HCT116 (cell line): Measurements from ENCODE around the gene TAF6. TPM values are rescaled to one million over a fixed set of nuclear protein-coding genes. Genes with fewer than 3 reads are reported as not detected.

Source experiments
- ATAC-seq: fragments of 200-7000 bp; cut with Tn5 transposase; 2 replicates; pipeline ENCODE4 v1.9.1; 2020; ENCODE audit warnings: mild to moderate bottlenecking, moderate library complexity
- BruUV-seq: library from RNA; stranded (reverse); fragments of 400-500 nt; replicated peaks from 2 replicates; lab custom pipeline; 2021; lab: Mats Ljungman, UMichigan
- CTCF ChIA-PET: fragments of 300-600 bp; sonication (Branson Sonifier 250); formaldehyde crosslinking; loops from one replicate; lab custom pipeline; 2021; ENCODE audit warnings: antibody characterized with exemption; lab: Charles Lee
- POLR2A ChIA-PET: fragments of 300-600, 350-600 bp; sonication (Branson Sonifier 250); formaldehyde crosslinking; loops from one replicate; lab custom pipeline; 2021; ENCODE audit warnings: antibody characterized with exemption; lab: Charles Lee
- RAD21 ChIA-PET, 2 experiments: fragments of 300-600 bp; sonication (Branson Sonifier 250); formaldehyde crosslinking; loops; one replicate each; lab custom pipeline; 2023; ENCODE audit warnings: low total read pairs in 2 of 2; ENCODE audit not compliant: uncharacterized antibody in 2 of 2, unreplicated experiment in 2 of 2, low non-redundant PET in 1 of 2; lab: Charles Lee
- DNase-seq: peaks from one replicate; pipeline ENCODE4 v3.0.0-alpha.2; 2010; ENCODE audit warnings: low read depth, low spot score
- H2AFZ ChIP-seq: fragments of 200-600 bp; shearing (Covaris generic), sonication (generic); 2 replicates; pipeline ENCODE4 v1.6.1; 2017; ENCODE audit warnings: low read depth, mixed run types, mixed read lengths, antibody characterized with exemption, low read length; ENCODE audit not compliant: poor library complexity, severe bottlenecking
- H3K27ac ChIP-seq: 2 replicates; pipeline ENCODE4 v1.5.1; 2012; ENCODE audit warnings: low read depth, low read length
- H3K27me3 ChIP-seq: fragments of 200-600 bp; sonication (generic); 2 replicates; pipeline ENCODE4 v1.6.1; 2016; ENCODE audit warnings: mixed run types, low read length, mixed read lengths; ENCODE audit not compliant: insufficient read depth
- H3K36me3 ChIP-seq, 2 experiments: fragments of 200-500 bp in 1 of 2; fragments of 200-600 bp in 1 of 2; sonication (Bioruptor generic) in 1 of 2; sonication (generic) in 1 of 2; 2 replicates each; pipeline versions ENCODE4 v1.5.1 to v1.6.1; 2014 to 2016; ENCODE audit warnings: low read length in 2 of 2, inconsistent platforms in 1 of 2, mixed read lengths in 1 of 2, mixed run types in 1 of 2; ENCODE audit not compliant: insufficient read depth in 2 of 2, control insufficient read depth in 1 of 2
- H3K4me1 ChIP-seq, 2 experiments: fragments of 200-600 bp in 1 of 2; sonication (generic) in 1 of 2; 2 replicates each; pipeline versions ENCODE4 v1.5.1 to v1.6.1; 2012 to 2017; ENCODE audit warnings: low read length in 2 of 2, inconsistent platforms in 1 of 2, mild to moderate bottlenecking in 1 of 2, mixed read lengths in 1 of 2, mixed run types in 1 of 2, moderate library complexity in 1 of 2; ENCODE audit not compliant: insufficient read depth in 2 of 2, control insufficient read depth in 1 of 2
- H3K4me2 ChIP-seq: fragments of 200-600 bp; sonication (generic); 2 replicates; pipeline ENCODE4 v1.6.1; 2017; ENCODE audit warnings: mixed run types, low read length, mixed read lengths
- H3K4me3 ChIP-seq, 2 experiments: fragments of 200-600 bp in 1 of 2; sonication (generic) in 1 of 2; replicated peaks in 1 of 2; 2 replicates each; pipeline ENCODE4 v1.5.1; 2011 to 2016; ENCODE audit warnings: low read length in 2 of 2, control low read depth in 1 of 2, low read depth in 1 of 2, mild to moderate bottlenecking in 1 of 2, mixed read lengths in 1 of 2, mixed run types in 1 of 2
- H3K79me2 ChIP-seq: fragments of 200-600 bp; sonication (generic); 2 replicates; pipeline ENCODE4 v1.6.1; 2017; ENCODE audit warnings: mild to moderate bottlenecking, mixed run types, low read length, moderate library complexity, mixed read lengths; ENCODE audit not compliant: insufficient read depth
- H3K9ac ChIP-seq: fragments of 200-600 bp; sonication (generic); 2 replicates; pipeline ENCODE4 v1.6.1; 2016; ENCODE audit warnings: low read length, mixed read lengths
- H3K9me2 ChIP-seq: fragments of 200-600 bp; sonication (generic), shearing (Covaris generic); 2 replicates; pipeline ENCODE4 v1.6.1; 2017; ENCODE audit warnings: mixed run types, mild to moderate bottlenecking, moderate library complexity; ENCODE audit not compliant: insufficient read depth
- H3K9me3 ChIP-seq, 2 experiments: fragments of 200-500 bp in 1 of 2; fragments of 200-600 bp in 1 of 2; sonication (Bioruptor generic) in 1 of 2; sonication (generic) in 1 of 2; 2 replicates each; pipeline ENCODE4 v1.6.1; 2014 to 2017; ENCODE audit warnings: low read length in 2 of 2, mixed read lengths in 2 of 2, inconsistent platforms in 1 of 2, low read depth in 1 of 2, mild to moderate bottlenecking in 1 of 2, mixed run types in 1 of 2, moderate library complexity in 1 of 2; ENCODE audit not compliant: control insufficient read depth in 1 of 2, insufficient read depth in 1 of 2
- H4K20me1 ChIP-seq: fragments of 200-600 bp; sonication (generic), shearing (Covaris generic); 2 replicates; pipeline ENCODE4 v1.6.1; 2017; ENCODE audit warnings: mixed run types, mild to moderate bottlenecking, moderate library complexity; ENCODE audit not compliant: insufficient read depth
- ATF3 ChIP-seq: IDR thresholded peaks from 2 replicates; pipeline ENCODE4 v1.6.1; 2012
- CBX3 ChIP-seq: IDR thresholded peaks from 2 replicates; pipeline ENCODE4 v1.6.1; 2012; ENCODE audit warnings: low read depth
- CEBPB ChIP-seq: IDR thresholded peaks from 2 replicates; pipeline ENCODE4 v1.6.1; 2012; ENCODE audit warnings: low read depth
- CTCF ChIP-seq, 3 experiments: fragments of 200-600 bp in 1 of 3; sonication (generic) in 1 of 3; IDR thresholded peaks in 2 of 3; conservative IDR thresholded peaks in 1 of 3; 2 replicates each; pipeline ENCODE4 v1.5.1; 2012 to 2017; ENCODE audit warnings: low read depth in 2 of 3, low read length in 2 of 3, antibody characterized with exemption in 1 of 3, borderline replicate concordance in 1 of 3, control low read depth in 1 of 3, mild to moderate bottlenecking in 1 of 3, mixed read lengths in 1 of 3, mixed run types in 1 of 3, moderate library complexity in 1 of 3; ENCODE audit not compliant: insufficient read depth in 1 of 3
- EGR1 ChIP-seq: IDR thresholded peaks from 2 replicates; pipeline ENCODE4 v1.6.1; 2012; ENCODE audit warnings: low read depth
- ELF1 ChIP-seq: IDR thresholded peaks from 2 replicates; pipeline ENCODE4 v1.6.1; 2012; ENCODE audit warnings: low read depth, borderline replicate concordance
- EZH2 ChIP-seq: fragments of 200-600 bp; sonication (generic); IDR thresholded peaks from 2 replicates; pipeline ENCODE4 v1.6.1; 2017; ENCODE audit warnings: antibody characterized with exemption, mixed run types
- EZH2phosphoT487 ChIP-seq: fragments of 200-600 bp; IDR thresholded peaks from 2 replicates; pipeline ENCODE4 v1.6.1; 2018; ENCODE audit warnings: antibody characterized with exemption, borderline replicate concordance
- JUND ChIP-seq: IDR thresholded peaks from 2 replicates; pipeline ENCODE4 v1.6.1; 2012
- POLR2AphosphoS5 ChIP-seq: IDR thresholded peaks from 2 replicates; pipeline ENCODE4 v1.6.1; 2011; ENCODE audit warnings: mild to moderate bottlenecking, low read depth, low read length, moderate library complexity
- SP1 ChIP-seq: IDR thresholded peaks from 2 replicates; pipeline ENCODE4 v1.6.1; 2012; ENCODE audit warnings: low read depth
- SRF ChIP-seq: IDR thresholded peaks from 2 replicates; pipeline ENCODE4 v1.6.1; 2012; ENCODE audit warnings: low read depth
- TCF7L2 ChIP-seq: IDR thresholded peaks from 2 replicates; pipeline ENCODE4 v1.7.0; 2011; ENCODE audit warnings: borderline replicate concordance, inconsistent platforms; ENCODE audit not compliant: insufficient read depth, insufficient read length; ENCODE audit errors: extremely low read depth
- YY1 ChIP-seq: IDR thresholded peaks from 2 replicates; pipeline ENCODE4 v1.6.1; 2011; ENCODE audit warnings: low read length, low read depth, moderate library complexity, mild to moderate bottlenecking; ENCODE audit not compliant: insufficient replicate concordance; ENCODE audit errors: extremely low read depth
- ZFX ChIP-seq: fragments of 450-650 bp; IDR thresholded peaks from 2 replicates; pipeline ENCODE4 v1.6.1; 2017
- ZNF274 ChIP-seq: fragments of 200-500 bp; sonication (Bioruptor generic); IDR thresholded peaks from 2 replicates; pipeline ENCODE4 v1.6.1; 2014; ENCODE audit warnings: mild to moderate bottlenecking, low read depth, low read length, inconsistent platforms
- intact Hi-C: fragments of 100-400 bp; cut with micrococcal nuclease; formaldehyde crosslinking; loops from 2 replicates; pipeline ENCODE4 v1.10.0; 2022
- total RNA-seq: library from RNA; stranded (reverse); gene quantifications from one replicate; pipeline ENCODE4 v1.2.1, GENCODE V29; 2021; ENCODE audit not compliant: unreplicated experiment
- TF ChIP-seq, protein P1 (sequence below): IDR thresholded peaks from 2 replicates; pipeline ENCODE4 v1.6.1; 2011; ENCODE audit warnings: mild to moderate bottlenecking, low read length, moderate library complexity; ENCODE audit not compliant: insufficient replicate concordance; ENCODE audit errors: extremely low read depth

Gene TAF6
- total RNA-seq, 1 experiment from 2014 or later = 67.4 TPM

DNA sequence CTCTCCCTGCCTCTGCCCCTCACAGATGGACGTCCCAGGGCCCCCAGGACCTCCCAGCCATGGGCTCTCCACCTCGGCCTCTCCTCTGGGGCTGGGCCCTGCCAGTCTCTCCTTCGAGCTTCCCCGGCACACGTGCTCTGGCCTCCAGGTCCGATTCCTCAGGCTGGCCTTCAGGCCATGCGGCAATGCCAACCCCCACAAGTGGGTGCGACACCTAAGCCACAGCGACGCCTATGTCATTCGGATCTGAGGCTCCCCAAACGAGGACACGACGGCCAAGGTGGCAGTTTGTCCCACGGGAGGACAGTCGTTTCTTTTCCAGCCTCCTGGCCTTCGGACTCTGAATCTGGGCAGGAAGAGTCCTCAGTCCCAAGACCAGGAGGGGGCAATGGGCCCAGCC, 12.5 kb downstream of the TAF6 start:
- POLR2A ChIA-PET = no interaction called here
- H3K4me2 ChIP-seq = no peak overlapping the region
- BruUV-seq = no TSS peak
- no peak for DNase-seq
- H3K27ac ChIP-seq = no peak overlapping the region
- H2AFZ ChIP-seq = no peak overlapping the region
- no peak overlapping the region for H3K9ac ChIP-seq
- H3K27me3 ChIP-seq = no peaks in the 10 kb centered on the region
- ATAC-seq = no peak
- H3K9me3 ChIP-seq = no peaks in the 10 kb centered on the region
- H3K79me2 ChIP-seq = peaks cover 6% of the 10 kb centered on the region; the same call in 1 of the 2 replicates
- no peak overlapping the region for H3K4me3 ChIP-seq
- no peaks in the 10 kb centered on the region for H4K20me1 ChIP-seq
- CTCF ChIA-PET = no interaction called here
- TF ChIP-seq YY1 = no peak
- TF ChIP-seq, all 23 proteins: peak for 0
- intact Hi-C loops = no loop called here
- Histone ChIP-seq H3K9me2 (no peaks in the 10 kb centered on the region), H3K36me3 (peaks cover 2 to 22% of the 10 kb centered on the region in 2 experiments; a peak in 3 of 4 replicates), H3K4me1 (peaks cover 6 to 12% of the 10 kb centered on the region in 2 experiments; a peak in 3 of 4 replicates)
- RAD21 ChIA-PET = no interaction called here

GRCh38 chr7:100105534-100105933, 13.6 kb downstream of the TAF6 start:
- Histone ChIP-seq H3K9me3 (no peaks in the 10 kb centered on the region), H3K4me3 (no peak overlapping the region), H3K79me2 (peaks cover 13% of the 10 kb centered on the region; the same call in 1 of the 2 replicates), H3K27ac (no peak overlapping the region), H3K36me3 (peaks cover 0 to 22% of the 10 kb centered on the region in 2 experiments; a peak in 3 of 4 replicates), H3K9me2 (no peaks in the 10 kb centered on the region), H3K4me1 (peaks cover 6 to 16% of the 10 kb centered on the region in 2 experiments; a peak in 3 of 4 replicates), H3K4me2 (no peak overlapping the region), H3K27me3 (no peaks in the 10 kb centered on the region), H3K9ac (no peak overlapping the region), H2AFZ (no peak overlapping the region), H4K20me1 (no peaks in the 10 kb centered on the region)
- RAD21 ChIA-PET = no interaction called here
- CTCF ChIA-PET = no interaction called here
- POLR2A ChIA-PET = interaction anchor here (0.6 kb wide), 1 partner anchor 9 kb away, joined by 3 read pairs; no protein-coding TSS in a partner anchor
- no TSS peak for BruUV-seq
- ATAC-seq (no peak), DNase-seq (no peak)
- intact Hi-C loops = no loop called here
- TF ChIP-seq SP1 (no peak), ELF1 (no peak), SRF (no peak), ZNF274 (no peak), JUND (no peak), CTCF (IDR thresholded peaks at IDR 0.05 in 2 of 3, conservative IDR thresholded peaks at IDR 0.05 in 1 of 3; ENCODE audit: borderline replicate concordance in 1 of 3, insufficient read depth in 1 of 3, low read depth in 2 of 3, low read length in 2 of 3) (no peak), EZH2phosphoT487 (no peak), CEBPB (no peak), TCF7L2 (no peak), POLR2AphosphoS5 (no peak), ZFX (no peak), EGR1 (no peak), EZH2 (no peak), CBX3 (no peak), YY1 (no peak), ATF3 (no peak)
- TF ChIP-seq, protein P1, sequence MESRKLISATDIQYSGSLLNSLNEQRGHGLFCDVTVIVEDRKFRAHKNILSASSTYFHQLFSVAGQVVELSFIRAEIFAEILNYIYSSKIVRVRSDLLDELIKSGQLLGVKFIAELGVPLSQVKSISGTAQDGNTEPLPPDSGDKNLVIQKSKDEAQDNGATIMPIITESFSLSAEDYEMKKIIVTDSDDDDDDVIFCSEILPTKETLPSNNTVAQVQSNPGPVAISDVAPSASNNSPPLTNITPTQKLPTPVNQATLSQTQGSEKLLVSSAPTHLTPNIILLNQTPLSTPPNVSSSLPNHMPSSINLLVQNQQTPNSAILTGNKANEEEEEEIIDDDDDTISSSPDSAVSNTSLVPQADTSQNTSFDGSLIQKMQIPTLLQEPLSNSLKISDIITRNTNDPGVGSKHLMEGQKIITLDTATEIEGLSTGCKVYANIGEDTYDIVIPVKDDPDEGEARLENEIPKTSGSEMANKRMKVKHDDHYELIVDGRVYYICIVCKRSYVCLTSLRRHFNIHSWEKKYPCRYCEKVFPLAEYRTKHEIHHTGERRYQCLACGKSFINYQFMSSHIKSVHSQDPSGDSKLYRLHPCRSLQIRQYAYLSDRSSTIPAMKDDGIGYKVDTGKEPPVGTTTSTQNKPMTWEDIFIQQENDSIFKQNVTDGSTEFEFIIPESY = no peak
